ENCODE measurements around the gene MYH13. TPM values are rescaled to one million over a fixed set of nuclear protein-coding genes. Genes with fewer than 3 reads are reported as not detected.

The MYH13 gene
- total RNA-seq, 3 donors from 2014 or later, result not detected

GRCh38 chr17:10325031-10325695 is 47.6 kb downstream of the MYH13 start:
- H3K4me3 ChIP-seq, result no peak overlapping the region
- H3K9me3 ChIP-seq, result no peaks in the 10 kb centered on the region
- intact Hi-C loops (cut with DNase I; ENCODE audit: low total_unique reads), result loop anchor here (10.0 kb wide), 1 partner anchor 290 kb away; no protein-coding TSS in a partner anchor
- H3K4me1 ChIP-seq, result no peaks in the 10 kb centered on the region
- no peak for DNase-seq (ENCODE audit: low spot score in 2 of 2)
- no peaks in the 10 kb centered on the region for H3K27me3 ChIP-seq
- no peak for TF ChIP-seq CTCF (IDR thresholded peaks at IDR 0.05)
- no peak for TF ChIP-seq POLR2A (IDR thresholded peaks at IDR 0.05)
- TF ChIP-seq POLR2AphosphoS5 (IDR thresholded peaks at IDR 0.05), result no peak
- H3K36me3 ChIP-seq, result no peaks in the 10 kb centered on the region
- H3K27ac ChIP-seq, result no peak overlapping the region

- Histone ChIP-seq H3K4me3 (no peak overlapping the region), H3K36me3 (no peaks in the 10 kb centered on the region), H3K9me3 (no peaks in the 10 kb centered on the region), H3K27ac (no peak overlapping the region), H3K4me1 (no peaks in the 10 kb centered on the region), H3K27me3 (no peaks in the 10 kb centered on the region)
- TF ChIP-seq POLR2A (IDR thresholded peaks at IDR 0.05) (no peak), POLR2AphosphoS5 (IDR thresholded peaks at IDR 0.05) (no peak), CTCF (IDR thresholded peaks at IDR 0.05) (no peak)
- DNase-seq (ENCODE audit: low spot score in 2 of 2), result no peak
- intact Hi-C loops (cut with DNase I; ENCODE audit: low total_unique reads), result loop anchor here (10.0 kb wide), 1 partner anchor 291 kb away; no protein-coding TSS in a partner anchor
These were observed 48.8 kb downstream of the MYH13 start for GRCh38 chr17:10323812-10324610.

DNA sequence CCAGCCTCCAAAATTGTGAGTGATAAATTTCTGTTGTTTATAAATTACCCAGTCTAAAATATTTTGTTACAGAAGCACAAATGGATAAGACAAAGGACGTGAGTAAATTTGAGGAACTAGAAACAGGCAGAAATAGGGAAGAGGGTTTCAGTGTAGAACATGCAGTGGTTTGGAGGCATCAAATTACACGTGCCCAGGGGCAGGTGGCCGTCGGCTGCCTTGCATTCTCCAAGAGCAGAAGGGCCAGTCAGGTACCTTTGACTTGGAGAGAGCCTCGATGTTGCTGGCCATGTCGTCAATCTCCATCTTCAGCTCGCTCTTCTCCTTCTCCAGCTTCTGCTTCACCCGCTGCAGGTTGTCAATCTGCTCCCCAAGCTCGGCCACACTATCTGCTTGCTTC is 54.3 kb downstream of the MYH13 start:
- intact Hi-C loops (cut with DNase I; ENCODE audit: low total_unique reads), result no loop called here
- TF ChIP-seq CTCF (IDR thresholded peaks at IDR 0.05), result no peak
- no peak for TF ChIP-seq POLR2A (IDR thresholded peaks at IDR 0.05)
- TF ChIP-seq POLR2AphosphoS5 (IDR thresholded peaks at IDR 0.05), result no peak
- Histone ChIP-seq H3K4me3 (no peak overlapping the region), H3K27me3 (no peaks in the 10 kb centered on the region), H3K27ac (no peak overlapping the region), H3K9me3 (no peaks in the 10 kb centered on the region), H3K4me1 (no peaks in the 10 kb centered on the region), H3K36me3 (no peaks in the 10 kb centered on the region)
- no peak for DNase-seq (ENCODE audit: low spot score in 2 of 2)

DNA sequence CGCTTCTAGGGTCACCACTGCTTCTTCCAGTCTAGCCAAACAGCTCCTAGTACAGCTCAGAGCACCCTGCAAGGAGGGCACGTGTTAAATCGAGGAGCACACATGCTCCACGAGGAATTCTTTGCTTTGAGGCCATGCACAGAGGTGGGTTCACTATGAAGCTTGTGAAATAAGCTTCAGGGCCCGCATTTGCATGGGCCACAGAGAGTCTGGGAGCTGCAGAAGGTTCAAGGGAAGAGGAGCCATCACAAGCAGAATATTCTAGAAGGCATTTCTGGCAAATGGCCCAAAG is 55.3 kb downstream of the MYH13 start:
- Histone ChIP-seq H3K27ac (no peak overlapping the region), H3K4me3 (no peak overlapping the region), H3K27me3 (no peaks in the 10 kb centered on the region), H3K4me1 (no peaks in the 10 kb centered on the region), H3K9me3 (no peaks in the 10 kb centered on the region), H3K36me3 (no peaks in the 10 kb centered on the region)
- no peak for DNase-seq (ENCODE audit: low spot score in 2 of 2)
- TF ChIP-seq POLR2AphosphoS5 (IDR thresholded peaks at IDR 0.05), result no peak
- no peak for TF ChIP-seq POLR2A (IDR thresholded peaks at IDR 0.05)
- no peak for TF ChIP-seq CTCF (IDR thresholded peaks at IDR 0.05)
- intact Hi-C loops (cut with DNase I; ENCODE audit: low total_unique reads), result no loop called here

DNA sequence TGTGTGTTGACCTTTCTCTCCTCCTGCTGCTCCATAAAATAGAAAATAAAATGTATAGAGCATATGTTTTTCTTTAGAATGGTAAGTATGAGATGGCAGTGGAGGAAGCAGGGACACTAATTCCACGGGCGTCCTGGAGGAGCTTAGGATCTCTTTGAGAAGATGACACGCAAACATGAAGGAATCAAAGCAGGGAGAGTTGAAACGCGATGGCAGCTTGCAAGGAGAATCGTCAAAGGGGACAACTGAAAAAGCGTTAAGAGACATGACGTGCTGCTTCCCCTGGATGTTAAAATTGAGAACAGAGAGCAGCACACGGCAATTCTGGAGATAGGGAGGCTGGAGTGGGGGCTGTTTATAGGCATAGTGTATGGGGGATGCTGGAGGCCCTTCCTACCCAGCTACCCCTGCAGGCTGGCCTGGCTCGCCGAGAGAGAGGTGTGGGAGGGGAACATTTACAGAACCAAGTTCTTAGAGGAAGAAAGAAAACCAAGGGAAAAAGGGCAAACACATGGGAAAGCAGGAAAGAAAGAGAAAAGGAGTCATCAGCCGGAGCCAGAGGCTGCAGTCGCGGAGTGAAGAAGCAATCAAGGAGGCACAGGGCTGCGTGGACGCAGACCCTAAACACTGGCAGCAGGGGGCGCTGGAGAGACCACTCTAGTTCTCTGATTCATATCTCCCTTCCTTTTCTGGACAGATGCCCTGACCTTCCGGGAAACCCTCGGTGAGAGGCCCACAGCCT is 55.8 kb downstream of the MYH13 start:
- Histone ChIP-seq H3K27me3 (no peaks in the 10 kb centered on the region), H3K27ac (no peak overlapping the region), H3K9me3 (no peaks in the 10 kb centered on the region), H3K36me3 (no peaks in the 10 kb centered on the region), H3K4me3 (no peak overlapping the region), H3K4me1 (no peaks in the 10 kb centered on the region)
- intact Hi-C loops (cut with DNase I; ENCODE audit: low total_unique reads), result no loop called here
- DNase-seq (ENCODE audit: low spot score in 2 of 2), result no peak
- TF ChIP-seq CTCF (IDR thresholded peaks at IDR 0.05) (no peak), POLR2AphosphoS5 (IDR thresholded peaks at IDR 0.05) (peak in 1 of 3 donors; percentile 42)
